Endothelial cell of umbilical vein (primary cell): ENCODE data around the gene TBC1D3I. TPM values are rescaled to one million over a fixed set of nuclear protein-coding genes. Genes with fewer than 3 reads are reported as not detected.
"Not testable (repeated sequence)": the region's sequence is repeated elsewhere in the genome, so short reads cannot be mapped to it uniquely, and the experiment has no call there.

Source experiments
- Bru-seq: library from RNA; stranded (reverse); fragments of 400-500 nt; gene quantifications from one replicate; lab custom pipeline; 2021; lab: Mats Ljungman, UMichigan
- BruChase-seq, 2 experiments: library from RNA; stranded (reverse); fragments of 400-500 nt; gene quantifications; one replicate each; lab custom pipeline; 2021; lab: Mats Ljungman, UMichigan
- BruUV-seq: library from RNA; stranded (reverse); fragments of 400-500 nt; replicated peaks from 2 replicates; lab custom pipeline; 2021; lab: Mats Ljungman, UMichigan
- CTCF ChIA-PET: fragments of 300-600, 350-600 bp; sonication (Branson Sonifier 250); formaldehyde crosslinking; loops from one replicate; lab custom pipeline; 2021; ENCODE audit warnings: antibody characterized with exemption, inconsistent platforms; lab: Charles Lee
- POLR2A ChIA-PET: fragments of 300-600, 350-600 bp; sonication (Branson Sonifier 250); formaldehyde crosslinking; loops from one replicate; lab custom pipeline; 2021; ENCODE audit warnings: antibody characterized with exemption, inconsistent platforms; lab: Charles Lee
- DNase-seq: peaks from one replicate; pipeline ENCODE4 v3.0.0-alpha.2; 2011; ENCODE audit warnings: low read depth, low spot score
- FAIRE-seq: peaks from 2 replicates; lab custom pipeline; 2011; peaks lifted over from hg19 to GRCh38; lab: Jason Lieb, UNC
- H2AFZ ChIP-seq: 2 replicates; pipeline ENCODE4 v1.6.0; 2012; ENCODE audit warnings: low read depth, low read length, control low read depth, inconsistent platforms
- H3K27ac ChIP-seq: 2 replicates; pipeline ENCODE4 v1.5.1; 2011; ENCODE audit warnings: low read depth, mild to moderate bottlenecking, control low read depth, low read length, moderate library complexity; ENCODE audit not compliant: insufficient read depth
- H3K27me3 ChIP-seq, 2 experiments: 2 replicates each; pipeline versions ENCODE4 v1.6.0 to v1.6.1; 2011; ENCODE audit warnings: low read length in 2 of 2, mixed read lengths in 1 of 2; ENCODE audit not compliant: control insufficient read depth in 2 of 2, insufficient read depth in 2 of 2
- H3K36me3 ChIP-seq, 2 experiments: 2 replicates in 1 of 2; 3 replicates in 1 of 2; pipeline ENCODE4 v1.5.1; 2011; ENCODE audit warnings: low read length in 2 of 2, mild to moderate bottlenecking in 1 of 2, moderate library complexity in 1 of 2; ENCODE audit not compliant: control insufficient read depth in 2 of 2, insufficient read depth in 2 of 2; ENCODE audit errors: extremely low read depth in 1 of 2
- H3K4me1 ChIP-seq: 3 replicates; pipeline ENCODE4 v1.5.1; 2011; ENCODE audit warnings: mild to moderate bottlenecking, low read length; ENCODE audit not compliant: control insufficient read depth, insufficient read depth; ENCODE audit errors: extremely low read depth
- H3K4me2 ChIP-seq: 2 replicates; pipeline ENCODE4 v1.6.1; 2011; ENCODE audit warnings: low read length, control low read depth, mixed read lengths; ENCODE audit not compliant: insufficient read depth
- H3K4me3 ChIP-seq, 3 experiments: fragments of 200-600 bp in 1 of 3; sonication (generic), shearing (Covaris generic) in 1 of 3; replicated peaks in 1 of 3; 2 replicates each; pipeline ENCODE4 v1.5.1; 2011 to 2016; ENCODE audit warnings: control low read depth in 3 of 3, low read length in 3 of 3, mild to moderate bottlenecking in 2 of 3, inconsistent platforms in 1 of 3, low read depth in 1 of 3, moderate library complexity in 1 of 3; ENCODE audit not compliant: insufficient read depth in 1 of 3
- H3K79me2 ChIP-seq: 2 replicates; pipeline ENCODE4 v1.6.0; 2012; ENCODE audit warnings: low read length, inconsistent platforms; ENCODE audit not compliant: control insufficient read depth, insufficient read depth
- H3K9ac ChIP-seq: replicated peaks from 2 replicates; pipeline ENCODE3; 2011; ENCODE audit warnings: low read length, control low read depth; ENCODE audit not compliant: insufficient read depth; ENCODE audit errors: extremely low read depth
- H3K9me1 ChIP-seq: replicated peaks from 3 replicates; pipeline ENCODE4 v1.6.0; 2011; ENCODE audit warnings: mild to moderate bottlenecking, low read length; ENCODE audit not compliant: control insufficient read depth, insufficient read depth; ENCODE audit errors: extremely low read depth
- H3K9me3 ChIP-seq: replicated peaks from 2 replicates; pipeline ENCODE4 v1.5.1; 2012; ENCODE audit warnings: low read length, inconsistent platforms; ENCODE audit not compliant: control insufficient read depth, insufficient read depth
- H4K20me1 ChIP-seq: replicated peaks from 2 replicates; pipeline ENCODE3; 2011; ENCODE audit warnings: mild to moderate bottlenecking, low read length; ENCODE audit not compliant: control insufficient read depth, insufficient read depth; ENCODE audit errors: extremely low read depth
- dilution Hi-C: fragments of 300-500 bp; cut with MboI; formaldehyde crosslinking; loops from one replicate; pipeline ENCODE4 v1.15.0; 2019; ENCODE audit warnings: low sequenced_read_pairs; ENCODE audit not compliant: extremely low pct_ligation_motif_present
- intact Hi-C: fragments of 100-400 bp; cut with micrococcal nuclease; formaldehyde crosslinking; loops from one replicate; pipeline ENCODE4 v1.10.0; 2022
- long read RNA-seq: library from polyadenylated mRNA; stranded (forward); transcript quantifications from one replicate; pipeline ENCODE4 v2.0.0, GENCODE V29; 2021
- polyA minus RNA-seq, 3 experiments: library from RNA; depleted of rRNA, polyadenylated mRNA; stranded (reverse); fragments of >200 nt; gene quantifications; 1 replicate in 1 of 3; 2 replicates in 2 of 3; pipeline ENCODE4 v1.2.3, GENCODE V29; 2011
- polyA plus RNA-seq, 4 experiments: library from polyadenylated mRNA; depleted of rRNA in 3 of 4; stranded (reverse) in 3 of 4; unstranded in 1 of 4; fragments of >200 nt; gene quantifications; 2 replicates each; pipeline versions ENCODE4 v1.2.1 to v1.2.3, GENCODE V29; 2011 to 2012; ENCODE audit warnings: missing spikeins in 1 of 4
- total RNA-seq: library from RNA; stranded (reverse); gene quantifications from 2 replicates; pipeline ENCODE4 v1.2.3, GENCODE V29; 2021

The TBC1D3I gene
- 0.60 and 1.3 TPM in 2 replicates for total RNA-seq
- 0.16 and 0.26 TPM in 2 replicates for polyA plus RNA-seq
- polyA plus RNA-seq (2011; cell fraction: cytosol; rRNA removed), result 0.06 TPM in 2 replicates
- 0.97 and 1.6 TPM in 2 replicates for polyA plus RNA-seq (2011; cell fraction: nucleus; rRNA removed)
- polyA plus RNA-seq (2012), result 0.15 TPM in 1 of 2 replicates, not detected in the other
- not detected in 2 replicates for polyA minus RNA-seq
- not detected for polyA minus RNA-seq (2011; cell fraction: cytosol; rRNA and poly(A)+ RNA removed)
- polyA minus RNA-seq (2011; cell fraction: nucleus; rRNA and poly(A)+ RNA removed), result 0.29 TPM in 1 of 2 replicates, not detected in the other
- not detected for Bru-seq, nascent RNA
- percentile 37 among the genes with signal in this experiment for BruChase-seq, experiment 1, labeled RNA remaining after a 6-hour chase
- percentile 25 among the genes with signal in this experiment for BruChase-seq, experiment 2, labeled RNA remaining after a 2-hour chase
- long read RNA-seq, result 0 reads

- dilution Hi-C loops, H3K9me1 ChIP-seq, BruUV-seq, H3K79me2 ChIP-seq, H3K9me3 ChIP-seq, H3K27ac ChIP-seq, FAIRE-seq, H3K4me1 ChIP-seq, H4K20me1 ChIP-seq, intact Hi-C loops, H3K4me2 ChIP-seq, POLR2A ChIA-PET, H3K9ac ChIP-seq, H2AFZ ChIP-seq, H3K36me3 ChIP-seq, H3K4me3 ChIP-seq, H3K27me3 ChIP-seq, DNase-seq, CTCF ChIA-PET: not testable (repeated sequence)
Measured at GRCh38 chr17:36264470-36264869, at the start of gene TBC1D3I. Gene TBC1D3I (minus strand): TSS chr17:36264570. CDS start chr17:36262985, 1,585 bp downstream.

DNA sequence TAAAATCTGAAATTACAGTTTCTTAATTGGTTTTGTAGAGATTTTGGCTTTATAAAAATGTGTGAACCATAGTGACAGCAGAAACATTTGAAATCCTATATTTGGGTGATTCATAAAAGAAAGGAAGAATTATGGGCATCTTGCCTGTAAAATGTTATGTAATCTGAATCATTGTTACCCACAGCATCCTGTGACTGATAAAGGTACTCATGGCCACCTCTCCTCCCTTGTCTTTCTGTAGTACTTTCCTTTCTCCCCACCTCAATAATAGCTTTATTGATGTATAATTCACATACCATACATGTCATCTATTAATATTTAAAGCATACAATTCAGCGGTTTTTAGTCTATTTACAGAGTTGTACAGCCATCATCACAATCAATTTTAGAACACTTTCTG lies 30.8 kb upstream of the TBC1D3I start:
- POLR2A ChIA-PET, H4K20me1 ChIP-seq, H3K9me3 ChIP-seq, H3K4me2 ChIP-seq, H3K4me3 ChIP-seq, H3K36me3 ChIP-seq, H3K79me2 ChIP-seq, DNase-seq, H2AFZ ChIP-seq, H3K4me1 ChIP-seq, H3K27ac ChIP-seq, FAIRE-seq, H3K27me3 ChIP-seq, BruUV-seq, H3K9me1 ChIP-seq, intact Hi-C loops, H3K9ac ChIP-seq, dilution Hi-C loops, CTCF ChIA-PET: not testable (repeated sequence)

DNA sequence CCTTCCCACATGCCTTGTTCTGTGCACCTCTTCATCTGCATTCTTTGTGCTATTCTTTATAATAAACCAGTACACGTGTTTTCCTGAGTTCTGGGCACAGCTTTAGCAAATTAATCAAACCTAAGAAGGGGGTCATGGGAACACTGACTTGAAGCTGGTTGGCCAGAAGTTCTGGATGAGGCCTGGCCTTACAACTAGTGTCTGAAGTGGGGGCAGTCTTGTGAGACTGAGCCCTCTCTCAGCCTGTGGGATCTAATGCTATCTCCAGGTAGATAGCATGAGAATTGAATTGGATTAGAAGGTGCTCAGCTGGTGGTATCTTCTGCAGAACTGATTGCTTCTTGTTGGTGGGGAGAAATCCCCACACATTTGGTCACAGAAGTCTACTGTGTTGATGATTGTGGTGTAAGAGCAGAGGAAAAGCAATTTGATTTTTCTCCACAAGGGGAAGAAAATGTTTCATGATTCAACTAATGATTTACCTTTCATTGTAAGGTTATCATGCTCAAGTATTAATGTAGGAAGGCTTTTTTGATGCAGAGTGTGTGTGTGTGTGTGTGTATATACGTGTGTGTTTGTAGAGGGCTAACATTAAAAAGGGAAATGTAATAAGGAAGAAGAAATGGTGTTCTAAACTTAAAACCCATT lies 25.7 kb upstream of the TBC1D3I start:
- BruUV-seq, CTCF ChIA-PET, POLR2A ChIA-PET, H3K9me1 ChIP-seq, H3K4me2 ChIP-seq, H3K27me3 ChIP-seq, H3K27ac ChIP-seq, H4K20me1 ChIP-seq, dilution Hi-C loops, H3K9ac ChIP-seq, H3K9me3 ChIP-seq, FAIRE-seq, intact Hi-C loops, H3K4me1 ChIP-seq, H3K79me2 ChIP-seq, H3K4me3 ChIP-seq, H2AFZ ChIP-seq, H3K36me3 ChIP-seq, DNase-seq: not testable (repeated sequence)

DNA sequence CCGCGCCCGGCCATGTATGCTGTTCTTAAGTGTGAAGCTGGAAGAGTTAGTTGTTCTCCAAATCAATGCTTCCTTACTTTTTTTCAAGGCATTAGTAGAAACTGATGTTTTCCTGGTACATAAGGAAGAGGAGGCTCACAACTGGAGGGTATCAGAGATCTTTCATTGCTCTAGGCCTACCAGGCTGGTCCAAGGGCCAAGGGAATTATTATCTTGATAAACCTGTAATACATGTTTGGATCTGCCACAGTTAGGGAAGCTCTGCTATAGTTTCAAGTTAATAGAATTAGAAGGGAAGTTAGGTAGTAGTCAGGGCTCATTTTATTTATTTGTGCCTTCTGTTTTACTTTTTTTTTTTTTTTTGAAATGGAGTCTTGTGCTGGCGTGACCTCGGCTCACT lies 19.8 kb upstream of the TBC1D3I start:
- BruUV-seq, H3K27ac ChIP-seq, H3K4me1 ChIP-seq, H3K36me3 ChIP-seq, H4K20me1 ChIP-seq, FAIRE-seq, H3K9ac ChIP-seq, H3K4me3 ChIP-seq, DNase-seq, H3K27me3 ChIP-seq, H3K79me2 ChIP-seq, POLR2A ChIA-PET, H3K9me1 ChIP-seq, CTCF ChIA-PET, dilution Hi-C loops, H2AFZ ChIP-seq, H3K4me2 ChIP-seq, intact Hi-C loops, H3K9me3 ChIP-seq: not testable (repeated sequence)
